ENCODE data around the gene TNS1. TPM values are rescaled to one million over a fixed set of nuclear protein-coding genes. Genes with fewer than 3 reads are reported as not detected.
A peak's percentile ranks its signal among the peaks of the same experiment; 100 is the strongest.

The TNS1 gene
- total RNA-seq, 1 experiment from 2014 or later = 6.2 TPM

DNA sequence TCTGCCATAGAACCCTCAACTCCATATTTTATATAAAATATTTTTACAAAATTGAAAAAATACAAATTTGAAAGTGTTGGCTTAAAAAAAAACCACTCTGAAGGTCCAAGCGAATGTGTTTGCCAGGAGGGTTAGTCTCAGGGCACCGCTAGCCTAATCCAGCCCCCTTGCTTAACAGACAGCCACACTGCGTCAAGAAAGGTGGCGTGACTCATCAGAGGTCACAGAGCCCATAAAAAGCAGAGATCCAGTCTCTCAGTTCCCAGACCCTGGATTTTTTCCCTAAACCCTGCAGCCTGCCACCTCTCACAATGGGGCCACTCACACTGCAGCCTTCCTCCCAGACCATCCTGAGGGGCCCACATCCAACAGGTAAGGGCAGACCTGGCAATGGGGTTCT is 3.9 kb upstream of the TNS1 start:
- no peaks in the 10 kb centered on the region for H3K27me3 ChIP-seq (ENCODE audit: insufficient read depth, low read length)
- H2AFZ ChIP-seq (ENCODE audit: low read depth, low read length, poor library complexity, severe bottlenecking) = no peak overlapping the region
- H3K9me2 ChIP-seq (ENCODE audit: insufficient read depth) = no peaks in the 10 kb centered on the region
- no peak for DNase-seq (ENCODE audit: low read depth, low spot score)
- no peaks in the 10 kb centered on the region for H4K20me1 ChIP-seq (ENCODE audit: insufficient read depth)
- RAD21 ChIA-PET (ENCODE audit: low non-redundant PET in 1 of 2, low total read pairs in 2 of 2, uncharacterized antibody in 2 of 2, unreplicated experiment in 2 of 2) = no interaction called here
- CTCF ChIA-PET = interaction anchor here (5.1 kb wide), 1 partner anchor 13 kb away, joined by 26 read pairs; no protein-coding TSS in a partner anchor
- H3K4me3 ChIP-seq (replicated peaks in 1 of 2; ENCODE audit: low read depth in 1 of 2, low read length in 2 of 2) = no peak overlapping the region
- no peaks in the 10 kb centered on the region for H3K9me3 ChIP-seq (ENCODE audit: control insufficient read depth in 1 of 2, insufficient read depth in 1 of 2, low read depth in 1 of 2, low read length in 2 of 2)
- H3K9ac ChIP-seq (ENCODE audit: low read length) = no peak overlapping the region
- no peaks in the 10 kb centered on the region for H3K36me3 ChIP-seq (ENCODE audit: control insufficient read depth in 1 of 2, insufficient read depth in 2 of 2, low read length in 2 of 2)
- POLR2A ChIA-PET = no interaction called here
- no peak for TF ChIP-seq EZH2 (IDR thresholded peaks at IDR 0.05)
- TF ChIP-seq, protein P1, sequence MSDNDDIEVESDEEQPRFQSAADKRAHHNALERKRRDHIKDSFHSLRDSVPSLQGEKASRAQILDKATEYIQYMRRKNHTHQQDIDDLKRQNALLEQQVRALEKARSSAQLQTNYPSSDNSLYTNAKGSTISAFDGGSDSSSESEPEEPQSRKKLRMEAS (IDR thresholded peaks at IDR 0.05) = no peak
- peaks cover 15 to 42% of the 10 kb centered on the region in 2 experiments for H3K4me1 ChIP-seq (ENCODE audit: control insufficient read depth in 1 of 2, insufficient read depth in 2 of 2, low read length in 2 of 2)
- no peaks in the 10 kb centered on the region for H3K79me2 ChIP-seq (ENCODE audit: insufficient read depth, low read length)
- H3K27ac ChIP-seq (ENCODE audit: low read depth, low read length) = no peak overlapping the region
- no peak for ATAC-seq
- intact Hi-C loops (cut with micrococcal nuclease) = no loop called here
- BruUV-seq (replicated peaks) = no TSS peak
- H3K4me2 ChIP-seq (ENCODE audit: low read length) = peak overlapping the region; percentile 51

DNA sequence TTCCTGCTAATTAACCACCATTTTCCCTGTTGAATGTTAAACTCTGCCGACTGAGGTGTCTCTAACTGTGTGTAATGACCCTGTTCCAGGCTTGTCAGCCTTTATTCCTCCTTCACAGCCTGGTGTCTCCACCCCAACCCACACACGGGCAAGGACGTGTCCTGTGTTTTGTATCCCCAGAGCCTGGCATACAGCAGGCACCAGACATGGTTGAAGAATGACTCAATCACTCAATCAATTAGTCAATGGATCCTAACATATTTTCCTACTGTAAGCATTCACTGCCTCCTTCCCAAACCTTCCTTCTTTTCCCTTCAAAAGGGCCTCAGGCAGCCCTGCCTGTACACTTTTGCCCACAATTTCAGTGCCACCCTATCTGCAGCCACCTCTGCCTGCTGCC is 2.7 kb upstream of the TNS1 start:
- Histone ChIP-seq H3K79me2 (ENCODE audit: insufficient read depth, low read length) (no peaks in the 10 kb centered on the region), H3K4me2 (ENCODE audit: low read length) (no peak overlapping the region), H4K20me1 (ENCODE audit: insufficient read depth) (no peaks in the 10 kb centered on the region), H3K27ac (ENCODE audit: low read depth, low read length) (no peak overlapping the region), H3K9me3 (ENCODE audit: control insufficient read depth in 1 of 2, insufficient read depth in 1 of 2, low read depth in 1 of 2, low read length in 2 of 2) (no peaks in the 10 kb centered on the region), H2AFZ (ENCODE audit: low read depth, low read length, poor library complexity, severe bottlenecking) (no peak overlapping the region), H3K9ac (ENCODE audit: low read length) (no peak overlapping the region), H3K36me3 (ENCODE audit: control insufficient read depth in 1 of 2, insufficient read depth in 2 of 2, low read length in 2 of 2) (no peaks in the 10 kb centered on the region), H3K4me1 (ENCODE audit: control insufficient read depth in 1 of 2, insufficient read depth in 2 of 2, low read length in 2 of 2) (peaks cover 10 to 35% of the 10 kb centered on the region in 2 experiments), H3K9me2 (ENCODE audit: insufficient read depth) (no peaks in the 10 kb centered on the region), H3K27me3 (ENCODE audit: insufficient read depth, low read length) (no peaks in the 10 kb centered on the region), H3K4me3 (replicated peaks in 1 of 2; ENCODE audit: low read depth in 1 of 2, low read length in 2 of 2) (no peak overlapping the region)
- RAD21 ChIA-PET (ENCODE audit: low non-redundant PET in 1 of 2, low total read pairs in 2 of 2, uncharacterized antibody in 2 of 2, unreplicated experiment in 2 of 2) = no interaction called here
- no peak for DNase-seq (ENCODE audit: low read depth, low spot score)
- POLR2A ChIA-PET = no interaction called here
- no TSS peak for BruUV-seq (replicated peaks)
- no peak for TF ChIP-seq FOSL1 (IDR thresholded peaks at IDR 0.05; ENCODE audit: low read depth)
- TF ChIP-seq SP1 (IDR thresholded peaks at IDR 0.05; ENCODE audit: low read depth) = no peak
- TF ChIP-seq, protein P2, sequence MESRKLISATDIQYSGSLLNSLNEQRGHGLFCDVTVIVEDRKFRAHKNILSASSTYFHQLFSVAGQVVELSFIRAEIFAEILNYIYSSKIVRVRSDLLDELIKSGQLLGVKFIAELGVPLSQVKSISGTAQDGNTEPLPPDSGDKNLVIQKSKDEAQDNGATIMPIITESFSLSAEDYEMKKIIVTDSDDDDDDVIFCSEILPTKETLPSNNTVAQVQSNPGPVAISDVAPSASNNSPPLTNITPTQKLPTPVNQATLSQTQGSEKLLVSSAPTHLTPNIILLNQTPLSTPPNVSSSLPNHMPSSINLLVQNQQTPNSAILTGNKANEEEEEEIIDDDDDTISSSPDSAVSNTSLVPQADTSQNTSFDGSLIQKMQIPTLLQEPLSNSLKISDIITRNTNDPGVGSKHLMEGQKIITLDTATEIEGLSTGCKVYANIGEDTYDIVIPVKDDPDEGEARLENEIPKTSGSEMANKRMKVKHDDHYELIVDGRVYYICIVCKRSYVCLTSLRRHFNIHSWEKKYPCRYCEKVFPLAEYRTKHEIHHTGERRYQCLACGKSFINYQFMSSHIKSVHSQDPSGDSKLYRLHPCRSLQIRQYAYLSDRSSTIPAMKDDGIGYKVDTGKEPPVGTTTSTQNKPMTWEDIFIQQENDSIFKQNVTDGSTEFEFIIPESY (IDR thresholded peaks at IDR 0.05; ENCODE audit: extremely low read depth, insufficient replicate concordance, low read length) = no peak
- TF ChIP-seq, protein P3, sequence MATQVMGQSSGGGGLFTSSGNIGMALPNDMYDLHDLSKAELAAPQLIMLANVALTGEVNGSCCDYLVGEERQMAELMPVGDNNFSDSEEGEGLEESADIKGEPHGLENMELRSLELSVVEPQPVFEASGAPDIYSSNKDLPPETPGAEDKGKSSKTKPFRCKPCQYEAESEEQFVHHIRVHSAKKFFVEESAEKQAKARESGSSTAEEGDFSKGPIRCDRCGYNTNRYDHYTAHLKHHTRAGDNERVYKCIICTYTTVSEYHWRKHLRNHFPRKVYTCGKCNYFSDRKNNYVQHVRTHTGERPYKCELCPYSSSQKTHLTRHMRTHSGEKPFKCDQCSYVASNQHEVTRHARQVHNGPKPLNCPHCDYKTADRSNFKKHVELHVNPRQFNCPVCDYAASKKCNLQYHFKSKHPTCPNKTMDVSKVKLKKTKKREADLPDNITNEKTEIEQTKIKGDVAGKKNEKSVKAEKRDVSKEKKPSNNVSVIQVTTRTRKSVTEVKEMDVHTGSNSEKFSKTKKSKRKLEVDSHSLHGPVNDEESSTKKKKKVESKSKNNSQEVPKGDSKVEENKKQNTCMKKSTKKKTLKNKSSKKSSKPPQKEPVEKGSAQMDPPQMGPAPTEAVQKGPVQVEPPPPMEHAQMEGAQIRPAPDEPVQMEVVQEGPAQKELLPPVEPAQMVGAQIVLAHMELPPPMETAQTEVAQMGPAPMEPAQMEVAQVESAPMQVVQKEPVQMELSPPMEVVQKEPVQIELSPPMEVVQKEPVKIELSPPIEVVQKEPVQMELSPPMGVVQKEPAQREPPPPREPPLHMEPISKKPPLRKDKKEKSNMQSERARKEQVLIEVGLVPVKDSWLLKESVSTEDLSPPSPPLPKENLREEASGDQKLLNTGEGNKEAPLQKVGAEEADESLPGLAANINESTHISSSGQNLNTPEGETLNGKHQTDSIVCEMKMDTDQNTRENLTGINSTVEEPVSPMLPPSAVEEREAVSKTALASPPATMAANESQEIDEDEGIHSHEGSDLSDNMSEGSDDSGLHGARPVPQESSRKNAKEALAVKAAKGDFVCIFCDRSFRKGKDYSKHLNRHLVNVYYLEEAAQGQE (IDR thresholded peaks at IDR 0.05; ENCODE audit: low read depth) = no peak
- TF ChIP-seq, protein P1 (IDR thresholded peaks at IDR 0.05) = no peak
- no peak for TF ChIP-seq EZH2phosphoT487 (IDR thresholded peaks at IDR 0.05; ENCODE audit: borderline replicate concordance)
- ATAC-seq = no peak
- intact Hi-C loops (cut with micrococcal nuclease) = no loop called here
- CTCF ChIA-PET = interaction anchor here (5.1 kb wide), 1 partner anchor 12 kb away, joined by 26 read pairs; no protein-coding TSS in a partner anchor

All from HCT116 (cell line).